ENCODE results near the gene ADAMTSL3.

DNA sequence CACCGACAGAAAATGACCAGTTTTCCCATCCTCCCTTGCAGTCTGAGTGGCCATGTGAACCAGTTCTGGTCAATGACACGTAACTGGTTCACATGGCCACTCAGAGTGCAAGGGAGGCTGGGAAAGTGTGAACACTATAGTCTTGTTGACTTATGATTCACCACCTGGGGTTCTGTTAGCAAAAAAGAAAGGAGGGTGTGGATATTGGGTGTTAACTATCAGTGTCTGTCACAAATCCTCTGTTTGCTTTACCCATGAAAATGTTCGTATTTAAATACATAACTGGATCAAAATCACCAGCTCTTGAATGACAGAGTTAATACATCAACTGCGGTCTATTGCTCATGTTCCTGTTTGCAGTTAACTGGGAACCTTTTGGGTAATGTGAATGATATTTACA lies 92.3 kb downstream of the ADAMTSL3 start:
- TF ChIP-seq, protein P1, sequence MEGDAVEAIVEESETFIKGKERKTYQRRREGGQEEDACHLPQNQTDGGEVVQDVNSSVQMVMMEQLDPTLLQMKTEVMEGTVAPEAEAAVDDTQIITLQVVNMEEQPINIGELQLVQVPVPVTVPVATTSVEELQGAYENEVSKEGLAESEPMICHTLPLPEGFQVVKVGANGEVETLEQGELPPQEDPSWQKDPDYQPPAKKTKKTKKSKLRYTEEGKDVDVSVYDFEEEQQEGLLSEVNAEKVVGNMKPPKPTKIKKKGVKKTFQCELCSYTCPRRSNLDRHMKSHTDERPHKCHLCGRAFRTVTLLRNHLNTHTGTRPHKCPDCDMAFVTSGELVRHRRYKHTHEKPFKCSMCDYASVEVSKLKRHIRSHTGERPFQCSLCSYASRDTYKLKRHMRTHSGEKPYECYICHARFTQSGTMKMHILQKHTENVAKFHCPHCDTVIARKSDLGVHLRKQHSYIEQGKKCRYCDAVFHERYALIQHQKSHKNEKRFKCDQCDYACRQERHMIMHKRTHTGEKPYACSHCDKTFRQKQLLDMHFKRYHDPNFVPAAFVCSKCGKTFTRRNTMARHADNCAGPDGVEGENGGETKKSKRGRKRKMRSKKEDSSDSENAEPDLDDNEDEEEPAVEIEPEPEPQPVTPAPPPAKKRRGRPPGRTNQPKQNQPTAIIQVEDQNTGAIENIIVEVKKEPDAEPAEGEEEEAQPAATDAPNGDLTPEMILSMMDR (IDR thresholded peaks at IDR 0.05), result no peak
- no peak for TF ChIP-seq USF1 (CRISPR knock-in tag; IDR thresholded peaks at IDR 0.05)
- no peak for TF ChIP-seq NR1H2 (CRISPR knock-in tag; IDR thresholded peaks at IDR 0.05)
- TF ChIP-seq ZNF317 (CRISPR knock-in tag; IDR thresholded peaks at IDR 0.05; ENCODE audit: borderline replicate concordance, low read depth), result no peak
- no peak for TF ChIP-seq ETV6 (CRISPR knock-in tag; IDR thresholded peaks at IDR 0.05)
- no peak for TF ChIP-seq GTF2I (CRISPR knock-in tag; conservative IDR thresholded peaks at IDR 0.05)
- TF ChIP-seq FOXP1 (CRISPR knock-in tag; IDR thresholded peaks at IDR 0.05; ENCODE audit: borderline replicate concordance), result no peak
- TF ChIP-seq, protein P2, sequence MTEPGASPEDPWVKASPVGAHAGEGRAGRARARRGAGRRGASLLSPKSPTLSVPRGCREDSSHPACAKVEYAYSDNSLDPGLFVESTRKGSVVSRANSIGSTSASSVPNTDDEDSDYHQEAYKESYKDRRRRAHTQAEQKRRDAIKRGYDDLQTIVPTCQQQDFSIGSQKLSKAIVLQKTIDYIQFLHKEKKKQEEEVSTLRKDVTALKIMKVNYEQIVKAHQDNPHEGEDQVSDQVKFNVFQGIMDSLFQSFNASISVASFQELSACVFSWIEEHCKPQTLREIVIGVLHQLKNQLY (CRISPR knock-in tag; IDR thresholded peaks at IDR 0.05), result no peak
- no peak for TF ChIP-seq SP1 (CRISPR knock-in tag; conservative IDR thresholded peaks at IDR 0.05)
- TF ChIP-seq ZBTB21 (CRISPR knock-in tag; IDR thresholded peaks at IDR 0.05; ENCODE audit: borderline replicate concordance), result no peak
- no peak for TF ChIP-seq ZNF121 (CRISPR knock-in tag; IDR thresholded peaks at IDR 0.05)
- no peak for TF ChIP-seq CREM (CRISPR knock-in tag; IDR thresholded peaks at IDR 0.05)
